Measurements from ENCODE around the gene PYGO2. TPM values are rescaled to one million over a fixed set of nuclear protein-coding genes. Genes with fewer than 3 reads are reported as not detected.

PYGO2 gene
- polyA plus RNA-seq, 1 donor (not counting 4 experiments of a cell fraction or from before 2014, with no cell fraction given), result 15.1 TPM

GRCh38 chr1:154959426-154959780 lies 2.2 kb downstream of the PYGO2 start:
- Histone ChIP-seq H3K9me1 (ENCODE audit: control insufficient read depth, extremely low read depth, insufficient read depth, low read length) (no peaks in the 10 kb centered on the region), H3K27ac (ENCODE audit: control insufficient read depth, insufficient read depth, low read length) (no peak overlapping the region), H3K4me2 (ENCODE audit: control insufficient read depth, extremely low read depth, insufficient read depth, low read depth, low read length) (no peak overlapping the region), H2AFZ (ENCODE audit: control insufficient read depth, low read length) (no peak overlapping the region), H3K4me3 (ENCODE audit: control insufficient read depth in 2 of 3, extremely low read depth in 1 of 3, insufficient read depth in 2 of 3, low read depth in 1 of 3, low read length in 3 of 3) (no peak overlapping the region), H3K4me1 (ENCODE audit: control insufficient read depth, extremely low read depth, insufficient read depth, low read length) (peaks cover 40% of the 10 kb centered on the region), H3K79me2 (ENCODE audit: control insufficient read depth, insufficient read depth, low read length) (peaks cover 18% of the 10 kb centered on the region), H3K9me3 (ENCODE audit: control insufficient read depth, low read depth, low read length) (no peaks in the 10 kb centered on the region), H3K36me3 (ENCODE audit: control insufficient read depth in 2 of 2, extremely low read depth in 1 of 2, insufficient read depth in 2 of 2, low read length in 2 of 2) (peaks cover 13 to 27% of the 10 kb centered on the region in 2 experiments), H3K27me3 (ENCODE audit: control insufficient read depth, extremely low read depth, insufficient read depth, low read length) (no peaks in the 10 kb centered on the region), H4K20me1 (ENCODE audit: control insufficient read depth, extremely low read depth, insufficient read depth, low read length) (no peaks in the 10 kb centered on the region), H3K9ac (ENCODE audit: control insufficient read depth, extremely low read depth, insufficient read depth, low read length) (no peak overlapping the region)
- FAIRE-seq (no peak), DNase-seq (ENCODE audit: low read depth, low spot score) (no peak)
- no peak for TF ChIP-seq CTCF (optimal IDR thresholded peaks at IDR 0.05 in 1 of 3, IDR thresholded peaks at IDR 0.05 in 1 of 3, conservative IDR thresholded peaks at IDR 0.05 in 1 of 3; ENCODE audit: extremely low read depth in 1 of 3, insufficient read depth in 2 of 3, low read length in 3 of 3)
- no peak for TF ChIP-seq EZH2 (IDR thresholded peaks at IDR 0.05; ENCODE audit: low read length)
- dilution Hi-C loops (cut with MboI; ENCODE audit: extremely low pct_ligation_motif_present, low sequenced_read_pairs), result no loop called here

GRCh38 chr1:154958681-154959425 lies 2.7 kb downstream of the PYGO2 start:
- H3K4me1 ChIP-seq (ENCODE audit: control insufficient read depth, extremely low read depth, insufficient read depth, low read length), result peaks cover 40% of the 10 kb centered on the region
- no peaks in the 10 kb centered on the region for H3K9me3 ChIP-seq (ENCODE audit: control insufficient read depth, low read depth, low read length)
- H3K9ac ChIP-seq (ENCODE audit: control insufficient read depth, extremely low read depth, insufficient read depth, low read length), result no peak overlapping the region
- dilution Hi-C loops (cut with MboI; ENCODE audit: extremely low pct_ligation_motif_present, low sequenced_read_pairs), result no loop called here
- no peaks in the 10 kb centered on the region for H3K9me1 ChIP-seq (ENCODE audit: control insufficient read depth, extremely low read depth, insufficient read depth, low read length)
- H3K27ac ChIP-seq (ENCODE audit: control insufficient read depth, insufficient read depth, low read length), result no peak overlapping the region
- no peaks in the 10 kb centered on the region for H3K27me3 ChIP-seq (ENCODE audit: control insufficient read depth, extremely low read depth, insufficient read depth, low read length)
- H3K4me3 ChIP-seq (ENCODE audit: control insufficient read depth in 2 of 3, extremely low read depth in 1 of 3, insufficient read depth in 2 of 3, low read depth in 1 of 3, low read length in 3 of 3), result no peak overlapping the region
- H3K36me3 ChIP-seq (ENCODE audit: control insufficient read depth in 2 of 2, extremely low read depth in 1 of 2, insufficient read depth in 2 of 2, low read length in 2 of 2), result peaks cover 9 to 26% of the 10 kb centered on the region in 2 experiments
- no peak for DNase-seq (ENCODE audit: low read depth, low spot score)
- no peaks in the 10 kb centered on the region for H4K20me1 ChIP-seq (ENCODE audit: control insufficient read depth, extremely low read depth, insufficient read depth, low read length)
- H2AFZ ChIP-seq (ENCODE audit: control insufficient read depth, low read length), result no peak overlapping the region
- no peak for FAIRE-seq
- H3K79me2 ChIP-seq (ENCODE audit: control insufficient read depth, insufficient read depth, low read length), result peaks cover 18% of the 10 kb centered on the region
- no peak for TF ChIP-seq CTCF (optimal IDR thresholded peaks at IDR 0.05 in 1 of 3, IDR thresholded peaks at IDR 0.05 in 1 of 3, conservative IDR thresholded peaks at IDR 0.05 in 1 of 3; ENCODE audit: extremely low read depth in 1 of 3, insufficient read depth in 2 of 3, low read length in 3 of 3)
- TF ChIP-seq EZH2 (IDR thresholded peaks at IDR 0.05; ENCODE audit: low read length), result no peak
- no peak overlapping the region for H3K4me2 ChIP-seq (ENCODE audit: control insufficient read depth, extremely low read depth, insufficient read depth, low read depth, low read length)
